ENCODE measurements around the gene KRTAP10-12.

The KRTAP10-12 gene

DNA sequence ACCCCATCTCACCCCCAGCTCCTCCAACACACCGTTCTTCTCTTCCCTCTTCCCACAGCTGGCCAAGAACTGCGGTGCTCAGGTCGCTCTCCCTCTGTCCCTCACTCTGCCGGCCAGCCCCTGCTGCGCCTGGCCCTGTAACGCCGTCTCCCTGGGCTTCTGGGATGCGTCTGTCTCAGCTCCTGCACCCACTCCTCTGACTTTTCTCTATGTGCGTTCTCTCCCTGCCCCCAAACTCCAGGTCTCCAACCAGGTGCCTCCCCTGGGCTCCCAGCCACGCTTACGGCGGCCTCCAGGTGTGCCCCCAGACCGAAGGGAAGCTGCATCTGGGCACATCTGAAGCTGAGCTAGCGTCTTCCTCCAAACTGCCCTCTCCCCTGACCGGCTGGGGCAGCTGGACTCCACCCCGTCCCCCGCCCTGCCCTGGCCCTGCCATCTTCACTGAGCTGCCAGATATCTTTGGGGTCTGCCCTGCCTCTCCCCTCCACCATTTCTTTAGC lies 2.6 kb downstream of the KRTAP10-12 start:
- no peak for DNase-seq (ENCODE audit: low read depth)

- DNase-seq (ENCODE audit: low read depth), result no peak
Observed at GRCh38 chr21:44700101-44701022, 3.4 kb downstream of the KRTAP10-12 start.

GRCh38 chr21:44701023-44701400 lies 4.0 kb downstream of the KRTAP10-12 start:
- DNase-seq (ENCODE audit: low read depth), result no peak

DNA sequence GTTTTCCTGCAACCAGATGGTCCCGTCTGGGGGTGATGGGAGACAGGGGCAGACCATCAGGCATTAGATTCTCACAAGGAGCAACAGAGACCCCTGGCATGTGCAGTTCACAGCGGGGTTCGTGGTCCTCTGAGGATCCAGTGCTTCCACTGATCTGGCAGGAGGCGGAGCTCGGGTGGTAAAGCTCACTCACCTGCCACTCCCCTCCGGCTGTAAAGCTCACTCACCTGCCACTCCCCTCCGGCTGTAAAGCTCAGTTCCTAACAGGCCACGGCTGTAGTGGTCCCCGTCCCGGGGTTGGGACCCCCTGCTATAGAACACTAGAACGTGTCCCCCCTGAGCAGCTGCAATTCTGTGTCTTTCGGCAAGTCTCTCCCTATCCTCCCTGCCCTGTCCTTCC lies 4.6 kb downstream of the KRTAP10-12 start:
- DNase-seq (ENCODE audit: low read depth), result no peak

GRCh38 chr21:44702111-44702972 lies 5.4 kb downstream of the KRTAP10-12 start:
- no peak for DNase-seq (ENCODE audit: low read depth)

DNA sequence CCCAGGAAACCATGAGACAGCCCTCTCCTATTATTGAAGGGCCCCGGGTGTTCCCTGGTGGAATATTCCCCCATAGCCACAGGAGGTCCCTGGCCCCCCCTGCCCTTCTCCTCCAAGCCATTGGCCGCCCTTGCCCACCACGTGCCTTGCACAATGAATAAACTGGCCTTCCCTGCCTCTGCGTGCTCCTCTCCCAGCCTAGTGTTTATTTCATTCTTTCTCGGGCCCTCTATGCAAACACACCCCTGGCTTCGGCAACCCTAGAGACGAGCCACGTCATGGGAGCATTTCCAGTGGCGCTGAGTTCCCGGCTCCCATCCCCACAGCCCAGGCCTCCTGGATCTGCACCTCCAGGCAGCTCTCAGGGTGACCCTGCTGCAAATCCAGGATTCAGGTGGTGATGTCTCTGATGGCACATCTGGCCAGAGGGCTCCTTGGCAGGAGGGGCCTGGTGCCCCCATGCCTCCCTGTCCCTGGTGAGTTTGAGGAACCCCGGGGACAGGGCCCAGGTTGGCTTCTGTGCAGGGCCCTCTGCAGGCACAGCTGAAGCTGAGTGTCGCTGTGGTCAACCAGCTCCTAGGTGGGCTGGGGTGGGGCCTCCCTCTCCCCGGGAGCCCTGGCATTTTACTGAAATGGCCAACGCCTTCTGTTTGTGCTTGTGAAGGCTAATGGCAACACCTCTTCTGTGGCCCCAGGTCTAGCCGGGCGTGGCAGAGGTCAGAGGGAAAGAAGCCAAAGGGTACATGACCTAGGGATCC lies 6.2 kb downstream of the KRTAP10-12 start:
- no peak for DNase-seq (ENCODE audit: low read depth)

GRCh38 chr21:44703731-44704635 lies 7.0 kb downstream of the KRTAP10-12 start:
- DNase-seq (ENCODE audit: low read depth), result no peak

DNA sequence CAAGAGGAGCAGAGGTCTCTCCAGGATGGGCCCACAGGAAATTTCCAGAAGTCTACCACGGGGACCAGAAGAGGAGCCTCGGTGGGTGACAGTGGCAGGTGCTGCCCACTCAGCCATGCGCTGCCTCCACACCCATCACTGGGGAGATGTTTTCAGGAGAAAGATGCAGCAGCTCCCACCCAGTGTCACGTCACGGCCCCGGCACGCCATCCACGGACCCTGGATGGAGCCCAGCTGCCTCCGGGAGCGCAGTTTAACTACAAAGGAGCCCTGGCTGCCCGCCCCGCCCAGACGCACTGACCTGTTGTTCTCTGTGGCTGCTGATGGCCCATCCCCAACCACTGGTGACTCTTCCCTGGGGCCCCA lies 7.6 kb downstream of the KRTAP10-12 start:
- DNase-seq (ENCODE audit: low read depth), result no peak

GRCh38 chr21:44706026-44706705 lies 9.2 kb downstream of the KRTAP10-12 start:
- DNase-seq (ENCODE audit: low read depth), result no peak

- no peak for DNase-seq (ENCODE audit: low read depth)
Observed at GRCh38 chr21:44706706-44707581, 10.0 kb downstream of the KRTAP10-12 start.

DNA sequence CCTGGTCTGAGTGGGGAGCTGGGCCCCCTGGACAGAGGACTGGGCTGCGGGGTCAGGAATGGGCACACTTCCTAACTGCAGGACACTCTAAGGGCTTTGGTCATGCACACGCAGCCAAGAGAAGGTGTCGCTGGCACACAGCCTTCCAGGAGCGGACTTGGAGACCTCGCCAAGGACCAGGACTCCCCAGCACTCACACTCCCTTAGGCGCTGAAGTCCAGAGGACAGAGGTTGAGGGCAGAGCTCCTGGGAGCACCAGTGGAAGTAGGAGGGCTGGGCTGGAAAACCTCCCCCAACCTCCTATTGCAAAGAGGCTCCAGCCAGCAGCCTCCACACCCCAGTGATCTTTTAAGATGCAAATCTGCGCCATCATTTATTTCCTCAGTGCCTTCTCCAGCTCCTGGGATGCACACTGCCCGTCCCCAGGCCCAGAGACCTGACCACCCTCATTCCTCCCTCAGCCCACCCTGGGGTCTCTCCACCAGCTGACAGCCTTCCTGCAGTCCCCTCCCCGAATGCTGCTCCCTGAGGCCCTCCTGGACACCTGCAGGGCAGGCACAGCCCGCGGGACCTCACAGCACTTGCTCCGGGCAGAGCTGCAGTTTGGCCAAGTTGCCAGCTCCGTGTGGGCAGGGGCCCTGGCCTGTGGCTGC lies 11.4 kb downstream of the KRTAP10-12 start:
- no peak for DNase-seq (ENCODE audit: low read depth)

DNA sequence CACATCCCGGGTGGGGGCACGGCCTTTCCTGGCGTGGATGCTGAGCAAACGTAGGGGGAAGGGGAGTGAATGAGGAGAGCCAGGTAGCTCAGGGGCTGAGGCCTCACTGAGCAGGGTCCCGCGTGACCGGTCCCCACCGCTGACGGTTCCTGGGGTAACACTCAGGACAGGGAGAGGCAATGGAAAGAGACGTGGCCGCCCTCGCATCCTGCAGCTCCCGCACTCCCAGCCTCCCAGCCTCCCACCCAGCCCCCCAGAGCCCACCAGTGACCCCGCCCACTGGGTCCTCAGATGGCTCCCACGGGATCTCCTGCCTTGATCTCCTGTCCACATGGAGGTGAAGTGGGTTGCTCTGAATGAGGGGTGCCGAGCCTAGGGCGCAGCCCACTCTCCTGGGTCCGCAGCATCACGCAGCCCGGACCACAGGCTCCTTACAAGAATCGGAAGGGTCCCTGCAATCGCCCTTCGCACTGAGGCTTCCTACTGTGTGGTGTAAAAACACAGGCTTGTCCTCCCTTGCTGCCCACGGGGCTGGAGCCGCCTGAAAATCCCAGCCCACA lies 12.0 kb downstream of the KRTAP10-12 start:
- no peak for DNase-seq (ENCODE audit: low read depth)

- DNase-seq (ENCODE audit: low read depth), result peak; percentile 33
Observed at GRCh38 chr21:44709426-44710293, 12.7 kb downstream of the KRTAP10-12 start.

- DNase-seq (ENCODE audit: low read depth), result no peak
Observed at GRCh38 chr21:44710294-44710665, 13.3 kb downstream of the KRTAP10-12 start.

DNA sequence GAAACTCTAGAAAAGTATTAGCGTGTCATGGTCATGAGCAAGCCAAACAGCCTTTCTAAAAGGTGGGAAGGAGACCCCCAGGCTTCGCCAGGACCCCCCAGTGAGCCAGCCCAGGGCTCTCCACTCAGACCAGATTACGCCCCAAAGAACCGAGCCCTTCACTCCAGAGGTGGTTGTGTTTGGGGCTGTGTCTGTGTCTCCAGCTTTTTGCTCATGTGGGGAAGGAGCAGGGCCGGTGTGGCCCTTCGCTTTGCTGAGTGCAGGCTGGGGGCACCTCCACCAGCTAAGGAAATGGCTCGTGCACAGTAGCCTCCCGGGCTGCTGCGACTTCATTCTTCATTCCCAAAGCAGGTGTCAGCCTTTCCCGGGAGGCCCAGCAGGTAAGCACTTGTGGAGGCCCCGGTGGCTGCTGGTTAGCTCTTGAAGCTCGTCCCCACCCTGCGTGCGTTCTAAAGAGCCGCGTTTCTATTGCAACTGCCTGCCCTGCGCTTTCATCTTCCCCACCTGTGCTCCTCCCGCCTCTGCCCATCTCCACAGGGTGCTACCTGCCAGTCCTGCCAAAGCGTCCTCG lies 13.9 kb downstream of the KRTAP10-12 start:
- DNase-seq (ENCODE audit: low read depth), result no peak

DNA sequence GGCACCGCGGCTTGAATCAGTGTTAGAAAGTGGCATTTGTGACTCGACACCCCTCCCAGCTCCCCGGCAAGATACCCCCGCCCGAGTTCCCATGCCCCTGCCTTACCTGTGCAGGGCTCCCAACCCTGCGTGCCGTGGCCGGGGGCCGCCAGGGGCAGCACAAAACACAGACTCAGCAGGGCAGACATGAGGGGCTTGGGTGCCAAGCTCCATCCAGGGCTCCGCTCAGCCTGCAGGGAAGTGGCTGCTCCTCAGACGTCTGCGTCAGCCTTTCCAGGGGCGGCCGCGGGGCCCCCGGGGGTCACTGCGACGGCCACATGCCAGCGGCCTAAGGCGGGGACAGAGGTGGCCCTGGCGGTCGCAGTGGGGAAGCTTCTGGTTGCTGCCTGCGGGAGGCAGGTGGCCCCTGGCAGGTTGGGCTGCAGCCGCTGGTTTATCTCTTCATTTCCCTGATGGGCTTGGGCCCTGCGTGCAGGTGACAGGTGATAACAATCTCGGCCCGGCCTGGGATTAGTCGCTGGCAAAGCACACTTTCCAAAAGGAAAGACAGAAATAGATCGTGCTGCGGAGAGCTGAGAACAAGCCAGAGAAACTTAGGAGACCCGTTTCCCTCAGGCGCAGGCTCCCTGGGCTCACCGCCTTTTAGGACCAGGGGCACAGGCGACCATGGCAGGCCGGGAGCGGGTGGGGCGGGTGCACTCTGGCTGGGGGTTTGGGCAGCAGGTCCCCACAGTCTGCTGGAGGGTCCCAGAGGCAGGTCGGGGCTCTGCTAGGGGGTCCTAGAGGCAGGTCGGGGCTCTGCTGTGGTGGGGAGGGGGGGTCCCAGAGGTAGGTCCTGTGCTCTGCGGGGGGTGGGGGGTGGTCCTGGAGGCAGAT lies 14.6 kb downstream of the KRTAP10-12 start, which contains the start of gene TSPEAR:
TSPEAR (minus strand) TSS at position 246 of the 876 bp plus-strand sequence; CDS start at position 188, 58 bp downstream.
- DNase-seq (ENCODE audit: low read depth), result no peak
